GM21360 (cell line): ENCODE results near the gene C17orf67.

Source experiments
- ATAC-seq: cut with Tn5 transposase; IDR thresholded peaks from one replicate; pipeline ENCODE4 v1.9.1; 2021; ENCODE audit warnings: mild to moderate bottlenecking, moderate library complexity; ENCODE audit not compliant: unreplicated experiment

Gene C17orf67

DNA sequence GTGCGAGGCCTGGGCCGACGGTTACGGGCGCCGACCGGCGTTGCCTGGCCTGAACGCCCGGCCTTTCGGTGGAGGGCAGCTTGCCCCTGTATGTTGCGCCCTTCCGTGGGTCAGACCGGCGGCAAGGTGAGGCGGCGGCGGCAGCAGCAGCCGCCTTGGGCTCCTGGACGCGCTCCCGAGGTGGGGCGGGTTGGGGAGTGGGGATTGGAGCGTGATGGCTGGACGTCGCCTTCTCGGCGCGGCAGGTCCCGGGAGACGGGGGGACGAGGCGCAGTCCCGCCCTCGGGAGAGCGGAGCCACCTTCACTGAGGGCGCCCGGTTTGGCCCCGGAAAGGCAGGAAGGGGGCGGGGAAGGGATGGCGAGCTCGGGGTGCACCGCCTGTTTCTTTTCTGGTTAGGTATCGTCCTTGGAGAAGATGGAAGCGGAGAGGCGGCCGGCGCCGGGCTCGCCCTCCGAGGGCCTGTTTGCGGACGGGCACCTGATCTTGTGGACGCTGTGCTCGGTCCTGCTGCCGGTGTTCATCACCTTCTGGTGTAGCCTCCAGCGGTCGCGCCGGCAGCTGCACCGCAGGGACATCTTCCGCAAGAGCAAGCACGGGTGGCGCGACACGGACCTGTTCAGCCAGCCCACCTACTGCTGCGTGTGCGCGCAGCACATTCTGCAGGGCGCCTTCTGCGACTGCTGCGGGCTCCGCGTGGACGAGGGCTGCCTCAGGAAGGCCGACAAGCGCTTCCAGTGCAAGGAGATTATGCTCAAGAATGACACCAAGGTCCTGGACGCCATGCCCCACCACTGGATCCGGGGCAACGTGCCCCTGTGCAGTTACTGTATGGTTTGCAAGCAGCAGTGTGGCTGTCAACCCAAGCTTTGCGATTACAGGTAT is 902 bp upstream of the C17orf67 start:
- peak; percentile 28 for ATAC-seq

GRCh38 chr17:56833057-56833808 is 487 bp downstream of the C17orf67 start:
- ATAC-seq: peak; percentile 50

DNA sequence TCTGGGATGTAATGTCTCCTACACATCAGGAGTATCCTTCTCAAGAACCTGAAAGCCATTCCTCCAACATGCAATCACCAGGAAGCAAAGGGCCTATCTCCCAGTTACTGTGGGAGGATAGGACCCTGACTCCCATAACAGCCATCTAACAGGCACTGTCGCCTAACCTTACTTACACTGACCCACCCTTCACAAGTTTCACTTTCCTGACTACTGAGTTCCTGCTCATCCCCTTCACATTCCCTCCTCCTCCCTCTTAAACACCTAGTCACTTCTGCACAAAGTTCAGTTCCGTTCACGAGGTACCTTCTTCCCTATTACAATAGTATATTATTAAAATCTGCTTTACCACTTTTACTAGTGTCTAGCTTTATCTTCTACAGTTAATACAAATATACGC is 1.3 kb downstream of the C17orf67 start:
- no peak for ATAC-seq

GRCh38 chr17:56831369-56832095 is 2.2 kb downstream of the C17orf67 start:
- no peak for ATAC-seq

- ATAC-seq: no peak
Observed at GRCh38 chr17:56830726-56831368, 2.9 kb downstream of the C17orf67 start.

DNA sequence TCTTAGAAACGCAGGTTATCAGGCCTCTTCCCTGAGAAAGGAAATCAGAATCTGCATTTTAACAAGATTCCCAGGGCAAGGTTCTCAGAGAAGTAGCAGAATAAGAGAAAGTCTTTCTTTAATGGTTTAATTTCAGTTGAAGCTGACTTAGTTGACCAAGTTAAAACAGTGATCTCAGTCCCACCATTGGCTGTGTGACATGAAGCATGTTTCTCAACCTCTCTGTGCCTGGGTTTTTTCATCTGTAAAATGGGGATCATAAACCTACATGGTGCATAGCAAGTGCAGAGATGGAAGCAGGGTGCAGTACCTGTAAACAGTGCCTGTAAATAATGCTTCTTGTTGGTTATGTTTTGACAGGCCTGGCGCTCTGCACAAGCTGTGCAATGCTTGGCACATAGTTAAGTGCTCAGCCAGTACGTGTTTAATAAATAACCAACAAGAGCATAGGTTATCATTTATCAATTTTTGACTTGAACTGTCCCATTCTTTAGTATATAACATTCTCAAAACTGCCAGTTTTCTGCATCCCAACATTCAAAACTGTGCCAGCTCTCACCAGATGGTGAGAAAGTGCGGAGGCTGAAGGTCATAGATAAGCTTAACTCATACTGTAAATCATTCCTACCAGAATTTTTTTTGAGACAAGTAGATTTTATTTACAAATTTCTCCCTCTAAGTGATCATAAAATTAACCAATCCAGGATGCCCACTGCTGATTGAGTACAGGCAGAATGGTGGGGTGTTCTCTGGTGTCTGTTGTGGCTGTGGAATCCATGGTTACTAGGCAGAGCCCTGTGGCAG is 6.9 kb downstream of the C17orf67 start:
- ATAC-seq: no peak

DNA sequence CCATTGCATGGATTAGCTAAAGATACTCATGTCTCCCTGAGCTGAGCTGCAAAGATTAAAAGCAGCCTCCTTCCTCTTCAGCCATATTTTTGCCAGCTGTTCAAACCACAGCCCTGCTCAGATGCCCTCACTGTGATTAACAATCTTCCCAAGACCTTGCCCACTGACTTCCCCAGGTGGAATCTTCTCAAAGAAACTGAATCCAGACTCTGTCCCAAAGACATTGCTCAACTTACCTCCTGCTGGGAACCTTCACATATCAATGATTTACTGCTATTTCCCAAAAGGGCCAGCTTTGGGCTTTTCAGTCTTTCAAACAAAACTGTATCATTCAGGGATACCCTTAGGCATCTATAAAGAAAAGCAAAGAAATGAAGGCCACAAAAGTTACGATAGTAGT is 9.2 kb downstream of the C17orf67 start:
- ATAC-seq: no peak

GRCh38 chr17:56823848-56824247 is 9.9 kb downstream of the C17orf67 start:
- ATAC-seq: no peak

DNA sequence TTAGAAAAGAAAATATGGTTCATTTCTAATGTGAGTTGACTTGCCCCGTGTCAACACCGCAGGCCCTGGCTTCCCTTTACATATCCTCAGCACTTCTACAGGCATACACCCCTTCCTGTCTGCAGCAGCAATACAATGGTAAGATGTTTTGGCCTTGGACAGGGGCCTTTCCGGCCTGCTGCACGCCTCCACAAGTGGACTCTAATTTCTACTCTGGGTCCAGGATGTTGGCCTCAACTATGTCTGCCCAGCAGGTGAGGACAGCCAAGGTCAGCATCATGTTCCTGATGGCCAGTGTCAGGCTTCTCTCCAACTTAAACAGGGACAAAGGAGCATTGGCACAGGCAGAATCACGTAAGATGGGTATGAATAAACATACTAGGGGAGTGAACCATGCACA is 11.0 kb downstream of the C17orf67 start:
- no peak for ATAC-seq

DNA sequence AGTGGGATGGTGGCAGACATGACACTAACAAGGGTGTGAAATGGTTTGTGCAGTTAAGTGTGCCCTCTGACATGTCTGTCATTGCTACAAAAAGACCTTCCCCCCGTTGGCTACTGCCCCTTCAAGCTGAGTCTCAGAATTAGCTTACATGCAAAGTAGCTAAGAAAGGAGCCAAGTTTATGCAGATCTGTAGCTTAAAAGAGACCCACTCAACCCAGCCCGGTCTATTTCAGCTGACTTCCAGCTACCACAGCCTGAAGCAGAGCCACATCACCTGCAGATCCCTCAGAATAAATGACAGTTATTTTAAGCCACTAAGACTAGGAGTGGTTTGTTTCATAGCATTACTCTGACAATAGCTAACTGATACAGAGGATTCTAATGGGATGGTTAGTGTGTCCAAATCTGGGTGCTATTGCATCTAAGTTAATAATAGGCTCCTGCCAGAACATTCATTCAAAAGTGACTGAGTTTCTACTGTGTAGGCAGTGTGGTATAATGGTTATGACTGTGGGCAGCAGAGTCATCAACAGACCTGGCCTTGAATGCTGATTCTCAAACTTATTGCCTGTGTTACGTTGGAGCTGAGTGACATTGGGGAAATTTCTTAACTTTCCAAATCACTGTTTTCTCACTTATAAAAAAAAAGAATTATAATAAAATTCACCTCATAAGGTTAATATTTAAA is 11.7 kb downstream of the C17orf67 start:
- no peak for ATAC-seq

DNA sequence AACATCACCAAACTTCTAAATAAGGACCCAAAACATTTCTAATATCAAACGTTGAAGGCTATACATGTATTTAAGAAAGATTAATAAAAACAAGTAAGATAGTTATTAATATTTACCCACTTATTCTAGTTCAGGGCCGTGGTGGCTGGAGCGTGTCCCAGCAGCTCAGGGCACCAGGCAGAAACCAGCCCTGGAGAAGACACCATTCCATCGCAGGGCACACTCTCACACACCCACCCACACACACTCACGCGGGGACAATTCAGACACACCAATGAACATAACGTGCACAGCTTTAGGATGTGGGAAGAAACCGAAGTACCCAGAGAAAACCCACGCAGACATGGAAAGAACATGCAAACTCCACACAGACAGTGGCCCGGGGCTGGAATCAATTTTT is 13.5 kb downstream of the C17orf67 start:
- ATAC-seq: no peak

- peak; percentile 64 for ATAC-seq
Observed at GRCh38 chr17:56819431-56820145, 14.1 kb downstream of the C17orf67 start.

DNA sequence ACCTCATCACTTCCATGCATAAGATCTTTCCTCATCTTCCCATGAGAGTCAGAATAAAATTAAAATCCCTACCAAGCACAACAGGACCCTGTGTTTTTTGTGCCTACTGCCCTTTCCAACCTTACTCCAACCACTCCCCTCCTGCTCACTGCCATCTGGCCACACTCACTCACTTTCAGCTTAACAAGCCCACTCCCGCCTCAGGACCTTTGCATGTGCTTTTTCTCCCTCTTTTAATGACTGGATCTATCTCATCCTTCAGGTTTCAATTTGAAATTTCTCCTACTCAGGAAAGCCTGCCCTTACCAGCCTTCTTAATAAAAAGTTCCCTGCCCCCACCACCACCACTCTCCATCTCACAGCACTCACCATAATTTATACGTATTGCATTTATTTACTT is 14.7 kb downstream of the C17orf67 start:
- no peak for ATAC-seq

DNA sequence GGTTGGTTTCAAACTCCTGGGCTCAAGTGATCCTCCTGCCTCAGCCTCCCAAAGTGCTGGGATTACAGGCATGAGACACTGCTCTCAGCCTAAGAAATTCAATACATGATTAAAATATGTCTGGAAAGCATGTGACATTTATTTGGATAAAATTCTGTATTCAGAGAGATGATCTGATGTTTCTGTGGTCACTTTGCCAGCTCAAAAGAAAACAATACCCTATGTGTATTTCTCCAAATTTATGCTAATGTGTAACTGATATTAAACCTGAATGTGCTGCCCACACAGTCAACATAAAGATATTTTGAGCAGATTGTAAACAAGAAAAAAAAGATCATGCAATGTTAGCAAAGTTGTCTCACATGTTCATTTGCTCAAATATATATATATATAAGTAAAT is 16.7 kb downstream of the C17orf67 start:
- no peak for ATAC-seq

- no peak for ATAC-seq
Observed at GRCh38 chr17:56815711-56816110, 18.0 kb downstream of the C17orf67 start.

- ATAC-seq: no peak
Observed at GRCh38 chr17:56812901-56813388, 20.8 kb downstream of the C17orf67 start.

GRCh38 chr17:56810891-56811775 is 22.6 kb downstream of the C17orf67 start:
- no peak for ATAC-seq

DNA sequence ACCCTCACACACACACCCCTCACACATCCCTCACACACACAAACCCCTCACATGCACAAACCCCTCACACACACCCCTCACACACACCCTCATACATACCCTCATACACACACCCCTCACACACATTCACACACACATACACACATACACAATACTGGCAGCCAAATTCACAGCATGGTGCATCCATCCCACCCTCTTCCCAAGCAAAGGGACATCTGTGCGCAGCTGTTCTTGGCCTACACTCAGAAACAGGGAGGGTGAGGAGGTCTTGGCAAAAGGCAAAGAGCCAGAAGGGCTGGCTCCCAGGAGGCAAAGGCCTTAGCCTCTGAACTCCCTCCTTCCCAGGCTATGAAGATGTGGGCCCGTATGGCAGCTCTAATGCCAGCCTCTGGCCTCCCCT is 23.4 kb downstream of the C17orf67 start:
- no peak for ATAC-seq
